Suprapubic skin (tissue), 4 donors: Measurements from ENCODE around the gene ARHGAP31. TPM values are rescaled to one million over a fixed set of nuclear protein-coding genes. Genes with fewer than 3 reads are reported as not detected.

Experiments used
- DNase-seq, 2 donors: peaks; one replicate each; pipeline ENCODE4 v3.0.0-alpha.2; 2019; ENCODE audit warnings: low spot score in 2 of 2
- H3K27ac ChIP-seq: fragments of 200-600 bp; sonication (generic); one replicate; pipeline ENCODE4 v1.5.1; 2019
- H3K27me3 ChIP-seq: fragments of 200-600 bp; sonication (generic); one replicate; pipeline ENCODE4 v1.5.1; 2019
- H3K36me3 ChIP-seq: fragments of 200-600 bp; sonication (generic); one replicate; pipeline ENCODE4 v1.5.1; 2019
- H3K4me1 ChIP-seq: fragments of 200-600 bp; sonication (generic); one replicate; pipeline ENCODE4 v1.5.1; 2019
- H3K4me3 ChIP-seq: fragments of 200-600 bp; sonication (generic); one replicate; pipeline ENCODE4 v1.5.1; 2019; ENCODE audit warnings: mild to moderate bottlenecking
- H3K9me3 ChIP-seq: fragments of 200-600 bp; sonication (generic); one replicate; pipeline ENCODE4 v1.5.1; 2019
- CTCF ChIP-seq, 2 donors: fragments of 200-600 bp in 1 of 2; fragments of 450-650 bp in 1 of 2; sonication (generic) in 1 of 2; IDR thresholded peaks; one replicate each; pipeline ENCODE4 v1.5.1; 2016 to 2019; ENCODE audit warnings: antibody characterized with exemption in 2 of 2, mild to moderate bottlenecking in 1 of 2, moderate library complexity in 1 of 2
- EP300 ChIP-seq: sonication (generic); formaldehyde crosslinking; IDR thresholded peaks from one replicate; pipeline ENCODE4 v1.6.1; 2017; ENCODE audit warnings: antibody characterized with exemption
- POLR2A ChIP-seq, 2 donors: fragments of 450-650 bp; IDR thresholded peaks; one replicate each; pipeline ENCODE4 v1.6.1; 2017; ENCODE audit warnings: antibody characterized with exemption in 2 of 2, mild to moderate bottlenecking in 2 of 2, moderate library complexity in 2 of 2
- POLR2AphosphoS5 ChIP-seq, 3 donors: sonication (generic); formaldehyde crosslinking; IDR thresholded peaks; one replicate each; pipeline ENCODE4 v1.6.1; 2017; ENCODE audit warnings: antibody characterized with exemption in 3 of 3
- WGBS: methylation state at CpG from one replicate; pipeline ENCODE4 v1.1.5; 2018; 5-methylcytosine and 5-hydroxymethylcytosine counted together
- total RNA-seq, 4 donors: library from RNA; depleted of rRNA; stranded (reverse); fragments of >200 nt; gene quantifications; one replicate each; pipeline ENCODE4 v1.1.0, GENCODE V29; 2016

Gene ARHGAP31
- total RNA-seq, 4 donors from 2014 or later: 15.8 to 26.6 (median 21.7) TPM

GRCh38 chr3:119453822-119454221, 159.6 kb downstream of the ARHGAP31 start:
- no peak for DNase-seq
- TF ChIP-seq POLR2AphosphoS5 (IDR thresholded peaks at IDR 0.05) (no peak), EP300 (no peak), CTCF (IDR thresholded peaks at IDR 0.05) (no peak), POLR2A (IDR thresholded peaks at IDR 0.05) (no peak)
- H3K9me3 ChIP-seq: no peaks in the 10 kb centered on the region
- H3K27me3 ChIP-seq: no peaks in the 10 kb centered on the region
- 85% methylated on average over 1 of the region's 1 CpG for WGBS
- H3K4me3 ChIP-seq: no peak overlapping the region
- H3K36me3 ChIP-seq: peaks cover 87% of the 10 kb centered on the region
- peaks cover 3% of the 10 kb centered on the region for H3K4me1 ChIP-seq
- no peak overlapping the region for H3K27ac ChIP-seq

- DNase-seq: no peak
- peaks cover 78% of the 10 kb centered on the region for H3K36me3 ChIP-seq
Observed at GRCh38 chr3:119456469-119456868, 162.3 kb downstream of the ARHGAP31 start.

GRCh38 chr3:119457246-119457645, 163.1 kb downstream of the ARHGAP31 start:
- Histone ChIP-seq H3K27me3 (no peaks in the 10 kb centered on the region), H3K4me3 (no peak overlapping the region), H3K27ac (no peak overlapping the region), H3K36me3 (peaks cover 76% of the 10 kb centered on the region), H3K4me1 (peaks cover 25% of the 10 kb centered on the region), H3K9me3 (no peaks in the 10 kb centered on the region)
- no peak for TF ChIP-seq POLR2AphosphoS5 (IDR thresholded peaks at IDR 0.05)
- TF ChIP-seq EP300: no peak
- WGBS: 68% methylated on average over 4 of the region's 4 CpGs
- no peak for DNase-seq

More at GRCh38 chr3:119456469-119456868, 162.3 kb downstream of the ARHGAP31 start:
- TF ChIP-seq EP300 (no peak), POLR2AphosphoS5 (IDR thresholded peaks at IDR 0.05) (no peak), CTCF (IDR thresholded peaks at IDR 0.05) (no peak), POLR2A (IDR thresholded peaks at IDR 0.05) (no peak)
- H3K4me3 ChIP-seq: no peak overlapping the region
- H3K9me3 ChIP-seq: no peaks in the 10 kb centered on the region
- 100% methylated on average over 1 of the region's 1 CpG for WGBS
- no peak overlapping the region for H3K27ac ChIP-seq
- no peaks in the 10 kb centered on the region for H3K27me3 ChIP-seq
- H3K4me1 ChIP-seq: peaks cover 17% of the 10 kb centered on the region

GRCh38 chr3:119463171-119464169, 169.3 kb downstream of the ARHGAP31 start, which contains the start of gene TMEM39A:
TSS of gene TMEM39A (minus strand) at chr3:119463615. CDS start at chr3:119462074, 1,541 bp downstream.
- Histone ChIP-seq H3K27me3 (no peaks in the 10 kb centered on the region), H3K36me3 (peaks cover 22% of the 10 kb centered on the region), H3K9me3 (no peaks in the 10 kb centered on the region), H3K4me1 (peaks cover 38% of the 10 kb centered on the region), H3K27ac (peak within 1 kb of the TSS; percentile 85), H3K4me3 (peak within 1 kb of the TSS; percentile 73)
- WGBS: 11% methylated on average over 21 of the region's 51 CpGs
- peak; percentile 88 to 99 (median 96) for TF ChIP-seq POLR2AphosphoS5 (IDR thresholded peaks at IDR 0.05)
- peak; percentile 25 to 83 for TF ChIP-seq POLR2A (IDR thresholded peaks at IDR 0.05)
- TF ChIP-seq CTCF (IDR thresholded peaks at IDR 0.05): no peak
- TF ChIP-seq EP300: peak; percentile 22
- peak; percentile 100 for DNase-seq

- TF ChIP-seq POLR2AphosphoS5 (IDR thresholded peaks at IDR 0.05) (no peak), CTCF (IDR thresholded peaks at IDR 0.05) (no peak), EP300 (no peak), POLR2A (IDR thresholded peaks at IDR 0.05) (no peak)
- Histone ChIP-seq H3K9me3 (no peaks in the 10 kb centered on the region), H3K27me3 (no peaks in the 10 kb centered on the region), H3K4me1 (peaks cover 21% of the 10 kb centered on the region), H3K27ac (no peak overlapping the region), H3K4me3 (no peak overlapping the region), H3K36me3 (peaks cover 8% of the 10 kb centered on the region)
- 76% methylated on average over 2 of the region's 2 CpGs for WGBS
- no peak for DNase-seq
Observed at GRCh38 chr3:119468041-119468440, 173.9 kb downstream of the ARHGAP31 start.
